HUDEP-2 (cell line): Measurements from ENCODE around the gene KIF21B.

Experiments used
- DNase-seq, 76 experiments: peaks; one replicate each; lab custom pipeline; 2025; ENCODE audit not compliant: unreplicated experiment in 76 of 76; lab: John Stamatoyannopoulos, UW

Gene KIF21B

GRCh38 chr1:200998323-200998722 is 25.2 kb downstream of the KIF21B start:
- no peak for DNase-seq

- DNase-seq, result no peak
Observed at GRCh38 chr1:200992382-200993048, 31.0 kb downstream of the KIF21B start.

- peak in 2 of 76 experiments; percentile 8 to 23 for DNase-seq
Observed at GRCh38 chr1:200991097-200991614, 32.4 kb downstream of the KIF21B start.

DNA sequence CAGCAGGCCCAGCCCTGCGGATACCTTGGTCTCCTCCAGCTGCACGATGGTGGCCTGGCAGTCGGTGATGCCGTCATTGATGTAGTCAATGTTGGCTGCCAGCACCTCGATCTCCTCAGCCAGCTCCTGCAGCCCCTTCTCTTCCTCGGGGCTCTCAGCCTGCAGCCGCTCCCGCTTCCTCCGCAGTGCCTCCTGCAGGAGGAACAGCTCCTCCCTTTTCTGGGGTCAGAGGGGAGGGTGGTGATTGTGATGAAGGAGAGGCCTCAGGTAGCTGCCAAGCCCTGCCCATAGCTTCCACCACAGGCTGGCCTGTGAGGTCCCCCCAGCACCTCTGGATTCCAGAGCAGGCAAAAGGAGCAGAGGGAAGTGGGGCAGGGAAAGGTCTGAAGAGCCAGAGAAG is 33.4 kb downstream of the KIF21B start:
- DNase-seq, result no peak

GRCh38 chr1:200989337-200989736 is 34.2 kb downstream of the KIF21B start:
- DNase-seq, result no peak

DNA sequence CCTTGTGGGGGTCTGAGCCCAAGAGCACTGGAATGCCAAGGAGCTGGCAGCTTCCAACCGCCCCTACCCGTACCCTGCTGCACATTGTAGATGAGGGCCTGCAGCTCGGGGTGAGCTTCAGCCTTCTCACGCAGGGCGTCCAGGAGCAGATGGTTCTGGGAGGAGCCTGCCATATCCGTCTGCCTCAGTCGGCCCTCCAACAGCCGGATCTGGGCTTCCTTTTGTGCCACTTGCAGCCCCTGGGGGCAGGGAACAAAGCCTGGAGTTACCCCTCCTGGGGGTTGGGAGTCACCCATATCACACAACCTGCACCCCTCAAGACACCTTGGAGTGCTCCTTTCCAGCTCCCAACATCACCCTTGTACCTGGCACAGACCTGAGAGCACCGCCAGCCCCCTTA is 34.8 kb downstream of the KIF21B start:
- no peak for DNase-seq

GRCh38 chr1:200985481-200985880 is 38.0 kb downstream of the KIF21B start:
- DNase-seq, result no peak

DNA sequence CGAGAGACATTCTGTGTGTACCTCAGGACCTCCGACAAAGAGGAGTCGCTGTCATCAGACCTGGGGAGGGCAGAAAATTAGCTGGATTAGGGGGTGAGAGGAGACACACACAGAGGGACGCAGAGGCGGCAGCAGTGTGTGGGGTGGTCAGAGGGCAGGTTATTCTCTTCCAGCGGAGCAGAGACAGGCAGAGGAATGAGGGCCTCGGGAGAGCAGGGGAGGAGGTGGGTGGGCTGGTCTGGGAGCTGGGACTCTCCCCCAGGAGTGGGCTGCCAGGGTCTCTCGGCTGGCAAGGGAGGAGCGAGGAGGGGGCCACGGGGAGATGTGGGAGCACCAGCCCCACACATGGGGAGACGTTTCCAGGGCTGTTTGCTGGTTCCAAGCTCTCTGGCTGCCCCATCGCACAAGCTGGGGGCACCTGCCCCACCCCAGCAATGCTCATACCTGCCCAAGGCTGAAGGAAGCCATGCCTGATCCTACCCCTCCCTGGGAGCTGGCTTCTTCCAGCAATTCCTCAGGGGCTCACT is 40.4 kb downstream of the KIF21B start:
- no peak for DNase-seq

DNA sequence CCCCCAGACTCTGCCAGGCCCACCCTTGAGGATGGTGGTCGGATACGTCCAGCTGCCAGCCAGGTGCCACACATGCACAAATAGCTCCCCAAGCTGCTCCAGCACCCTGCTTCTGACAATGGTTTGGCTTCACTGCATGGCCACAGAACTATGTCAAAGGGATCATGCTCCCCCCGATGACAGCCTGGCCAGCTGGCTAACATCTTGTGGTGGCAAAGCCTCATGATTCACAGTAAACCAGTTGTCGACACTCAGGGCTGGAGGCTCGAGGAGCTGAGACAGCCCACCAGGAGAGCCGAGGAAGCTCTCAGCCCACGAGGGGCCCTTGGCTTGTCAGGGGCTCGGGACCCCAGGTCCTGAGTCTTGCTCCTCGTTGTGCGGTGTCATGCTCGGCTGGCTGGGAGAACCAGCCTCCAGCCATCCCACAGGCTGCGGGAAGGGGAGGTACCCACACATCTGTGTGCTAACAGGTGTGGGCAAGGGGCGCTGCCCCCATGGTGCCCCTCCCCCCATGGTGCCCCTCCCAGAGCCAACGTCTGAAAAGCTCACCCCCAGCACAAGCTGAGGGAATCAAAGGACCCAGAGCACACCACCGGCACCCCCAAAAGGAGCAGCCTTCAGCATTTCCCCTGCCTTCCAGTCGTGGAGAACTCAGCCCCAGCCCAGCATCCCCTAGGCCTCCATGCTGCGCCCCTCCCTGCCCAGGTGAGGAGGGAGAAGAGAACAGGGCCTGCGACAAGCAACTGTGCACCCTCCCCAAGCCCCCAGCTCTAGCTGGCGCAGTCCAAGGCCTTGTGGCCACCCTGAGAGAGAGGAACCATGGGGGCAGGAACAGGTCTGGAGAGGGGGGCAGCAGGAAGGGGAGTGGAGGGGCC is 41.2 kb downstream of the KIF21B start:
- no peak for DNase-seq

DNA sequence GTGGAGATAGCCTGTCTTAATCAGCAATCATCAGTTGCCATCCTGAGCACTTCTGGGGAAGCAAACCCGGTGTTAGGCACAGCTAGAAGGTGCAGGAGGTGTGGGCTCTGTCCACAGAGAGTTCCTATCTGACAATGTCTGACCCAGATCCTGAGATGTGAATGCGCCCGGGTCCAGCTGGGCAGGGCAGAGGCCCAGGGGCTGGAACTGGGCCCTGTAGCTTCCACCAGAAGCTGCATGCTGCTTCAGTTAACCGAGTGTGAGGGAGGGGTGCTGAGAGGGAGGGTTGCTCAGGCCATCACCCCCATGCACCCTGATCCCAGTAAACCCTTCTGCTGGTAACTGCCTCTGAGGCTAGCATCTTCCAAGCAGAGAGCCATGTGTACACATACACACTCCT is 42.2 kb downstream of the KIF21B start:
- no peak for DNase-seq

DNA sequence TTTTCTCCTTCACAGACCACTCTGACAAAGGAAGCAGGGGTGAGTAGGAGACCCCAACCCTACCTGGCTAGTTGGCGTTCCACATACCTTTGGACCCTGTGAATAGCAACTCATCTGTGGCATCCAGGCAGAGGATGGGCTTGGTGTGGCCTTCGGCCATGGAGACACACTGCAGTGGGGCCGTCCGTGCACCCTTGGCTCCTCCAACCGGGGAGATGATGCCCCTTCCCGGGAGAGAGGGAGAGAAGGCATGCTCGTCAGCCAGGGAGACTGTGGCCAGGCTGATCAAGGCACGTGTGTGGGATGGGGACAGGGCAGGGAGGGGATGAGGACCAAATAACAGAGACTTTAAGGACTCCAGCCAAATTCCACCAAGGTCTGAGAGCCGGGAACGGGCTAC is 42.6 kb downstream of the KIF21B start:
- DNase-seq, result no peak

DNA sequence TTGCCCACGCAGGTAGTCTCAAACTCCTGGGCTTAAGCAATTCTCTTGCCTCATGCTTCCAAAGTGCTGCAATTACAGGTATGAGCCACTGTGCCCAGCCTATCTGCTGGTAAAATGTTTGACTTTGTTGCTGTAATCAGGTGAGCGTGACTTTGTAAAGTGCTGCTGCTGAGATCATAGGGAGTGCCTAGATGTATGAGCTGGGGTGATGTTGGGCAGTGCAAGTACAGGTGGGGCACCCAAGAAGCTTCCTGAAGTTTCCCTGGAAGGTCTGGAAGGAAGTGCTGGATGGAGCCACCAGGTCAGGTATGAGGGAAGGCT is 43.1 kb downstream of the KIF21B start:
- DNase-seq, result no peak

DNA sequence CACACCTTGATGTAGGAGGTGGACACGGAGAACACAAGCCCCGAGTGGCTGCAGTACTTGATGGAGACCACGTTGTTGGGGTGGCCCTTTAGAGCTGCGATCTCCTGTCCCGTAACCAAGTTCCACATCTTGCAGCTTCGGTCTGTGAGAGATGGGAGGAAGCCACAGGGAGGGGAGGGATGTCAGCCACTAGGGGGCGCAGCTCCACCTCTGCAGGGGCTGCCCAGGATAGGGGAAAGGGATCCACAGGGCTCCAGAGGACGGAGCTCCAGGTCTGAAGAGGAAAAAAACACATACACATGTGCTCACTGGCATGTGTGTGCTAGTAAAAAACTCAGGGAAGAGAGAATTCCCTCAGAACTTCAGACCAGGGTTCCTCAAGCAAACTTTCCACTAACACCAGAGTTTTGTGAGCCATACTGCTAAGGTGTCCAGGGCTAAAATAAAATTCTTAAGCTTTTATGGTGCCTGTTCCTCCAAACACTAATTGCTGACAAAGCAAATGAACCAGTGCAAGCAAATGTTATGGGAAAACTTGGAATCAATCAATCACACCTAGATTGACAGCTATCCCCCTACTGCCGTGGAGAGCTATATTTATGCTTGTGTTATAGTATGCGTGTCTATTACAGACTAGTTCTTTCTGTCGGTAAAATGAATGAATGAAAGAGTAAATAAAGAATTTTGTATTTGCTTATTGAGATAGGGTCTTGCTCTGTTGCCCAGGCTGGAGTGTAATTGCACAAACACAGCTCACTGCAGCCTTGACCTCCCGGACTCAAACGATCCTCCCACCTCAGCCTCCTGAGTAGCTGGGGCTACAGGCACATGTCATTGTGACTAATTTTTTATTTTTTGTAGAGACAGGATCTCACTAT is 43.7 kb downstream of the KIF21B start:
- peak in 53 of 76 experiments; percentile 2 to 60 (median 33) for DNase-seq

GRCh38 chr1:200977071-200977754 is 46.3 kb downstream of the KIF21B start:
- DNase-seq, result no peak

GRCh38 chr1:200976634-200977033 is 46.9 kb downstream of the KIF21B start:
- no peak for DNase-seq

- no peak for DNase-seq
Observed at GRCh38 chr1:200975458-200975857, 48.1 kb downstream of the KIF21B start.

DNA sequence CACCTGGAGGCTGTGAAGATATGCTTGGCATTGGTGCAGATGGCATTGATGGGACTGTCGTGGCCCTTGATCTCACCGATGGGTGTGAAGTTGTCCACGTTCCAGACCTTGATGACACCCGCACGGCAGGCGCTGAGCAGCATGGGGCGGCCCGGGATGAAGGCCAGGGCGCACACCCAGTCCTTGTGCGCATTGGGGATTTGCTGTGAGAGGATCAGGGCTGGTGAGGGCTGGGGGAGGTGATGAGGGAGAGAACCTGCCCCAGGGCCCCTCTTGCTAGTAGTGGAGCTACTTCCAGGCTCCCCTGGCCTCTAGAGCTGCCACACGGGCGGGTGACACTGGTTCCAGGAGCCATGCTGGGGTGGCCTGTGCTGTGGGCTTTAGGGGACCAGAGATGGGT is 48.8 kb downstream of the KIF21B start:
- DNase-seq, result no peak

DNA sequence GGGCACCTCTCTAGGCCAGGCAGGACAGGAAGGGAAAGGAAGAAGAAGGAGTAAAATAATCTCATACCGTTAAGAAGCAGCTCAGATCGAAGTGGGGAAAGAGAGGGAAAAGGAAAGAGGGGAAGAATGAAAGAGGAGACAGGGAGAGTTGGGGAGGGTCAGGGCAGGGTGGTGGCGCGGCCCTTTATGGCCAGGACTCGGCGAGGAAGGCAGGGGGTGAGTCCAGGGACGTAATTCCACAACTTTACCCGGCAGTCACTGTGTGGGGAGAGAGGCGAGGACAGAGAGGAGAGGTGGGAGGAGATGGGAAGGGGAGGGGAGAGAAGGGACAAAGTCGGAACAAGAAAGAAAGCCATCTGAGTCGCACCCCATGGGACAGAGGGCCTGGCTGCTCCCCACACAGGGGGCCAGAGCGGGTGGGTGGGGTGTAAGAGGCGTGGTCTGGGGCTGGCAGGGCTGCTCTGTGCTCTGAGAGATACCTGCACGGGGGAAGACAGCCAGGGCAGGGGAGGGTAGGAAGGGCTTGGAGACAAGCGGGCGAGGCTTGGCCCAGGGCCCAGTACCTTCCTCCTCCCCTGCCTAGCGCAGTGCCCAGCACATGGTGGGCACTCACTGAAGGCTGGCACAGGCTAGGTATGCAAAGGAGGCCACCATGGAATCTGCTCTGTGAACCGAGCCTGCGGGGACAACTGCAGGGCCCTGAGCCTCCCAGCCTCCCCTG is 49.4 kb downstream of the KIF21B start:
- peak in 10 of 76 experiments; percentile 5 to 44 (median 10) for DNase-seq

- DNase-seq, result no peak
Observed at GRCh38 chr1:200972985-200973742, 50.4 kb downstream of the KIF21B start.
